ENCODE measurements around the gene GRM7. TPM values are rescaled to one million over a fixed set of nuclear protein-coding genes. Genes with fewer than 3 reads are reported as not detected.

Gene GRM7
- total and polyA plus RNA-seq, 2 experiments from 2014 or later, result 0.40 TPM; not detected in 1

DNA sequence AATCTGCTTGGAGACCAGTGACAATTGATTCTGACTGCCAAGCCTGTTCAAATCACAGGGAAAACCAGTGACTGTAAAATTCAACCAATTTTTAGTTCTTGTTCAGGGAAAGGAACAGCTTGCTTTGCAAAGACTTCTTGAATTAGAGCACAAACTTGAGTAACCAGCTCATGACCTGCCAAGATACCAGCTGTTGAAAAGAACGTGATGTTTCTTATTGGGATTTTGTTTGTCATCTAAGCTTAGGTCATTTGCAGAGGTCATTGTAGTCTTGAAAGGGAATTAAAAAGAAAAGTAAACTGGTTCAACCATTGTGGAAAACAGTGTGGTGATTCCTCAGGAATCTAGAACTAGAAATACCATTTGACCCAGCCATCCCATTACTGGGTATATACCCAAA is 428.2 kb downstream of the GRM7 start (continued):
- TF ChIP-seq, protein P1, sequence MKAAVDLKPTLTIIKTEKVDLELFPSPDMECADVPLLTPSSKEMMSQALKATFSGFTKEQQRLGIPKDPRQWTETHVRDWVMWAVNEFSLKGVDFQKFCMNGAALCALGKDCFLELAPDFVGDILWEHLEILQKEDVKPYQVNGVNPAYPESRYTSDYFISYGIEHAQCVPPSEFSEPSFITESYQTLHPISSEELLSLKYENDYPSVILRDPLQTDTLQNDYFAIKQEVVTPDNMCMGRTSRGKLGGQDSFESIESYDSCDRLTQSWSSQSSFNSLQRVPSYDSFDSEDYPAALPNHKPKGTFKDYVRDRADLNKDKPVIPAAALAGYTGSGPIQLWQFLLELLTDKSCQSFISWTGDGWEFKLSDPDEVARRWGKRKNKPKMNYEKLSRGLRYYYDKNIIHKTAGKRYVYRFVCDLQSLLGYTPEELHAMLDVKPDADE (IDR thresholded peaks at IDR 0.05), result no peak
- no peak for TF ChIP-seq CREB1 (CRISPR knock-in tag; IDR thresholded peaks at IDR 0.05; ENCODE audit: low read depth)
- TF ChIP-seq STAT1 (IDR thresholded peaks at IDR 0.05; ENCODE audit: unreplicated experiment), result no peak

DNA sequence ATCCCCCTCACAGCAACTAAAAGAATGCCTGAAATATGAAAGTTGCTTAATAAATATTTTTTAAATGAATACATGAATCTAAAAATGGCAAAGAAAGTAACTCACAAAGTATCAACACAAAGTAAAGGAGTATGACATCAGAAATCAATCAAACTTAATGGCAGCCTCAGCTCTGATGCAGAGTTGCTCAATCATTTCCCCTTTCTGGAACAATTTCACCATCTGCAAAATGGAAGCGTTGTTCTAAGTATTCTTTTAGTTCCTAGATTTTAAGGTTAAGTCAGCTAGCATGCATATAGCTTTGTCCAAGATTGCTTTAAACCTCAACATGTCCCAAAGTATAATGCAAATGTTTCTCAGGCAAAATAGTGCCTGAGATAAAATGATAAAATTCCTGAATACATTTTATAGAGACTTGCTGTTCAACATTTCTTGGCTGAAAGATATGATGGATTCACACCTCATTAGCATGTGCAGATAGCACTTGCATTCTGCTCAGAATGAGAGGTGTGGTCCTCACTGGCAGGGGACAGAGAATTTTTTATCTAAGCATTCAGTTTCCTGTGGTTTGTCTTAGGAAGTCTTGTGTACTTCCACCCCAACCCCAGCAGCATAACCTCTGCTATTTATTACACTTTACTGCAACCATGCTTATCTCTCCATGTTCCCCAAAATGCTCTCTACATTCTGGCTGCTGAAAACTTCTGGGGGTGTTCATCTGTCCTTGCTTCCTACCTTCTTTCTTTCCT is 429.3 kb downstream of the GRM7 start:
- no peaks in the 10 kb centered on the region for H3K36me3 ChIP-seq (ENCODE audit: insufficient read depth)
- no peak overlapping the region for H3K4me2 ChIP-seq
- Mint-ChIP-seq H3K36me3 (ENCODE audit: low read depth) (no peaks in the 10 kb centered on the region; the same call in 2 of the 3 replicates), H3K9me3 (peaks cover 65% of the 10 kb centered on the region), H3K27ac (no peak overlapping the region), H3K4me1 (no peaks in the 10 kb centered on the region), H3K27me3 (ENCODE audit: insufficient read depth, low read depth, poor library complexity) (no peaks in the 10 kb centered on the region), H3K4me3 (no peak overlapping the region)
- H3K27me3 ChIP-seq (ENCODE audit: insufficient read depth), result no peaks in the 10 kb centered on the region
- H3F3A ChIP-seq (replicated peaks; ENCODE audit: low read depth), result no peaks in the 10 kb centered on the region
- H3K27ac ChIP-seq (ENCODE audit: low read depth), result no peak overlapping the region
- H3K4me3 ChIP-seq, result no peak overlapping the region
- H3K9me2 ChIP-seq (ENCODE audit: insufficient read depth), result no peaks in the 10 kb centered on the region
- H2AFZ ChIP-seq, result no peak overlapping the region
- TF ChIP-seq, protein P2, sequence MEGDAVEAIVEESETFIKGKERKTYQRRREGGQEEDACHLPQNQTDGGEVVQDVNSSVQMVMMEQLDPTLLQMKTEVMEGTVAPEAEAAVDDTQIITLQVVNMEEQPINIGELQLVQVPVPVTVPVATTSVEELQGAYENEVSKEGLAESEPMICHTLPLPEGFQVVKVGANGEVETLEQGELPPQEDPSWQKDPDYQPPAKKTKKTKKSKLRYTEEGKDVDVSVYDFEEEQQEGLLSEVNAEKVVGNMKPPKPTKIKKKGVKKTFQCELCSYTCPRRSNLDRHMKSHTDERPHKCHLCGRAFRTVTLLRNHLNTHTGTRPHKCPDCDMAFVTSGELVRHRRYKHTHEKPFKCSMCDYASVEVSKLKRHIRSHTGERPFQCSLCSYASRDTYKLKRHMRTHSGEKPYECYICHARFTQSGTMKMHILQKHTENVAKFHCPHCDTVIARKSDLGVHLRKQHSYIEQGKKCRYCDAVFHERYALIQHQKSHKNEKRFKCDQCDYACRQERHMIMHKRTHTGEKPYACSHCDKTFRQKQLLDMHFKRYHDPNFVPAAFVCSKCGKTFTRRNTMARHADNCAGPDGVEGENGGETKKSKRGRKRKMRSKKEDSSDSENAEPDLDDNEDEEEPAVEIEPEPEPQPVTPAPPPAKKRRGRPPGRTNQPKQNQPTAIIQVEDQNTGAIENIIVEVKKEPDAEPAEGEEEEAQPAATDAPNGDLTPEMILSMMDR (conservative IDR thresholded peaks at IDR 0.05; ENCODE audit: low read depth in 2 of 2), result no peak
- no peak for TF ChIP-seq EZH2 (IDR thresholded peaks at IDR 0.05; ENCODE audit: low read depth, unreplicated experiment)
- no peak for TF ChIP-seq STAT1 (IDR thresholded peaks at IDR 0.05; ENCODE audit: unreplicated experiment)
- TF ChIP-seq, protein P3, sequence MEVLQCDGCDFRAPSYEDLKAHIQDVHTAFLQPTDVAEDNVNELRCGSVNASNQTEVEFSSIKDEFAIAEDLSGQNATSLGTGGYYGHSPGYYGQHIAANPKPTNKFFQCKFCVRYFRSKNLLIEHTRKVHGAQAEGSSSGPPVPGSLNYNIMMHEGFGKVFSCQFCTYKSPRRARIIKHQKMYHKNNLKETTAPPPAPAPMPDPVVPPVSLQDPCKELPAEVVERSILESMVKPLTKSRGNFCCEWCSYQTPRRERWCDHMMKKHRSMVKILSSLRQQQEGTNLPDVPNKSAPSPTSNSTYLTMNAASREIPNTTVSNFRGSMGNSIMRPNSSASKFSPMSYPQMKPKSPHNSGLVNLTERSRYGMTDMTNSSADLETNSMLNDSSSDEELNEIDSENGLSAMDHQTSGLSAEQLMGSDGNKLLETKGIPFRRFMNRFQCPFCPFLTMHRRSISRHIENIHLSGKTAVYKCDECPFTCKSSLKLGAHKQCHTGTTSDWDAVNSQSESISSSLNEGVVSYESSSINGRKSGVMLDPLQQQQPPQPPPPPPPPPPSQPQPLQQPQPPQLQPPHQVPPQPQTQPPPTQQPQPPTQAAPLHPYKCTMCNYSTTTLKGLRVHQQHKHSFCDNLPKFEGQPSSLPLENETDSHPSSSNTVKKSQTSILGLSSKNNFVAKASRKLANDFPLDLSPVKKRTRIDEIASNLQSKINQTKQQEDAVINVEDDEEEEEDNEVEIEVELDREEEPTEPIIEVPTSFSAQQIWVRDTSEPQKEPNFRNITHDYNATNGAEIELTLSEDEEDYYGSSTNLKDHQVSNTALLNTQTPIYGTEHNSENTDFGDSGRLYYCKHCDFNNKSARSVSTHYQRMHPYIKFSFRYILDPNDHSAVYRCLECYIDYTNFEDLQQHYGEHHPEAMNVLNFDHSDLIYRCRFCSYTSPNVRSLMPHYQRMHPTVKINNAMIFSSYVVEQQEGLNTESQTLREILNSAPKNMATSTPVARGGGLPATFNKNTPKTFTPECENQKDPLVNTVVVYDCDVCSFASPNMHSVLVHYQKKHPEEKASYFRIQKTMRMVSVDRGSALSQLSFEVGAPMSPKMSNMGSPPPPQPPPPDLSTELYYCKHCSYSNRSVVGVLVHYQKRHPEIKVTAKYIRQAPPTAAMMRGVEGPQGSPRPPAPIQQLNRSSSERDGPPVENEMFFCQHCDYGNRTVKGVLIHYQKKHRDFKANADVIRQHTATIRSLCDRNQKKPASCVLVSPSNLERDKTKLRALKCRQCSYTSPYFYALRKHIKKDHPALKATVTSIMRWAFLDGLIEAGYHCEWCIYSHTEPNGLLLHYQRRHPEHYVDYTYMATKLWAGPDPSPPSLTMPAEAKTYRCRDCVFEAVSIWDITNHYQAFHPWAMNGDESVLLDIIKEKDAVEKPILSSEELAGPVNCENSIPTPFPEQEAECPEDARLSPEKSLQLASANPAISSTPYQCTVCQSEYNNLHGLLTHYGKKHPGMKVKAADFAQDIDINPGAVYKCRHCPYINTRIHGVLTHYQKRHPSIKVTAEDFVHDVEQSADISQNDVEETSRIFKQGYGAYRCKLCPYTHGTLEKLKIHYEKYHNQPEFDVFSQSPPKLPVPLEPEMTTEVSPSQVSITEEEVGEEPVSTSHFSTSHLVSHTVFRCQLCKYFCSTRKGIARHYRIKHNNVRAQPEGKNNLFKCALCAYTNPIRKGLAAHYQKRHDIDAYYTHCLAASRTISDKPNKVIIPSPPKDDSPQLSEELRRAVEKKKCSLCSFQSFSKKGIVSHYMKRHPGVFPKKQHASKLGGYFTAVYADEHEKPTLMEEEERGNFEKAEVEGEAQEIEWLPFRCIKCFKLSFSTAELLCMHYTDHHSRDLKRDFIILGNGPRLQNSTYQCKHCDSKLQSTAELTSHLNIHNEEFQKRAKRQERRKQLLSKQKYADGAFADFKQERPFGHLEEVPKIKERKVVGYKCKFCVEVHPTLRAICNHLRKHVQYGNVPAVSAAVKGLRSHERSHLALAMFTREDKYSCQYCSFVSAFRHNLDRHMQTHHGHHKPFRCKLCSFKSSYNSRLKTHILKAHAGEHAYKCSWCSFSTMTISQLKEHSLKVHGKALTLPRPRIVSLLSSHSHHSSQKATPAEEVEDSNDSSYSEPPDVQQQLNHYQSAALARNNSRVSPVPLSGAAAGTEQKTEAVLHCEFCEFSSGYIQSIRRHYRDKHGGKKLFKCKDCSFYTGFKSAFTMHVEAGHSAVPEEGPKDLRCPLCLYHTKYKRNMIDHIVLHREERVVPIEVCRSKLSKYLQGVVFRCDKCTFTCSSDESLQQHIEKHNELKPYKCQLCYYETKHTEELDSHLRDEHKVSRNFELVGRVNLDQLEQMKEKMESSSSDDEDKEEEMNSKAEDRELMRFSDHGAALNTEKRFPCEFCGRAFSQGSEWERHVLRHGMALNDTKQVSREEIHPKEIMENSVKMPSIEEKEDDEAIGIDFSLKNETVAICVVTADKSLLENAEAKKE (CRISPR knock-in tag; IDR thresholded peaks at IDR 0.05), result no peak
- no peak for TF ChIP-seq NANOG (IDR thresholded peaks at IDR 0.05; ENCODE audit: borderline replicate concordance)
- no peak for TF ChIP-seq ZNF331 (CRISPR knock-in tag; IDR thresholded peaks at IDR 0.05; ENCODE audit: low read depth)
- no peak for TF ChIP-seq JUNB (IDR thresholded peaks at IDR 0.05; ENCODE audit: unreplicated experiment)
- TF ChIP-seq CREB1 (CRISPR knock-in tag; IDR thresholded peaks at IDR 0.05; ENCODE audit: low read depth), result no peak
- TF ChIP-seq, protein P1 (IDR thresholded peaks at IDR 0.05), result no peak
- no peak for TF ChIP-seq ZNF114 (CRISPR knock-in tag; IDR thresholded peaks at IDR 0.05)
- no peaks in the 10 kb centered on the region for H3K4me1 ChIP-seq (ENCODE audit: insufficient read depth)
- no peaks in the 10 kb centered on the region for H3K79me2 ChIP-seq (replicated peaks; ENCODE audit: insufficient read depth)
- no peak for ATAC-seq
- no peak for DNase-seq (ENCODE audit: low spot score)
- no peaks in the 10 kb centered on the region for H4K20me1 ChIP-seq (replicated peaks; ENCODE audit: insufficient read depth)
